ENCODE data around the gene RAPGEF4. TPM values are rescaled to one million over a fixed set of nuclear protein-coding genes. Genes with fewer than 3 reads are reported as not detected.

RAPGEF4 gene
- total and polyA plus RNA-seq, 2 of the 13 experiments (the other 11 are each of a cell fraction or from before 2014, with no cell fraction given): 0.78 to 0.91 TPM

GRCh38 chr2:173002751-173003541 lies 267.3 kb downstream of the RAPGEF4 start (continued):
- peak; percentile 74 for TF ChIP-seq CREB1 (IDR thresholded peaks at IDR 0.05)
- TF ChIP-seq CREB1 (CRISPR knock-in tag; IDR thresholded peaks at IDR 0.05): peak; percentile 3; the same call in 1 of the 2 replicates
- TF ChIP-seq ELF4 (CRISPR knock-in tag; IDR thresholded peaks at IDR 0.05; ENCODE audit: borderline replicate concordance): no peak
- TF ChIP-seq SIN3A (IDR thresholded peaks at IDR 0.05; ENCODE audit: borderline replicate concordance, low read depth, low read length): no peak
- TF ChIP-seq NR2F6 (IDR thresholded peaks at IDR 0.05): peak; percentile 63
- peak; percentile 22; the same call in 1 of the 2 replicates for TF ChIP-seq NR2F6 (CRISPR knock-in tag; IDR thresholded peaks at IDR 0.05)
- TF ChIP-seq SIX1 (CRISPR knock-in tag; IDR thresholded peaks at IDR 0.05; ENCODE audit: borderline replicate concordance): 0 out of 2 replicates have a peak, but pooled peaks have one; percentile 58
- TF ChIP-seq FOXP1 (IDR thresholded peaks at IDR 0.05): no peak
- peak; percentile 39; the same call in 1 of the 2 replicates for TF ChIP-seq FOXP1 (CRISPR knock-in tag; IDR thresholded peaks at IDR 0.05)
- TF ChIP-seq PATZ1 (CRISPR knock-in tag; IDR thresholded peaks at IDR 0.05): 0 out of 2 replicates have a peak, but pooled peaks have one; percentile 14
- peak; percentile 37; the same call in 1 of the 2 replicates for TF ChIP-seq ZNF652 (CRISPR knock-in tag; IDR thresholded peaks at IDR 0.05; ENCODE audit: borderline replicate concordance, low read depth)
- no peak for TF ChIP-seq FOXO4 (CRISPR knock-in tag; conservative IDR thresholded peaks at IDR 0.05)
- no peak for TF ChIP-seq ZBTB4 (CRISPR knock-in tag; IDR thresholded peaks at IDR 0.05; ENCODE audit: borderline replicate concordance)
- TF ChIP-seq ONECUT2 (CRISPR knock-in tag; IDR thresholded peaks at IDR 0.05): peak; percentile 25; the same call in 1 of the 2 replicates
- no peak for TF ChIP-seq SOX6 (IDR thresholded peaks at IDR 0.05)
- TF ChIP-seq SOX6 (CRISPR knock-in tag; IDR thresholded peaks at IDR 0.05): peak; percentile 76
- TF ChIP-seq ZBTB37 (CRISPR knock-in tag; IDR thresholded peaks at IDR 0.05): no peak
- no peak for TF ChIP-seq ZC3H4 (CRISPR knock-in tag; IDR thresholded peaks at IDR 0.05; ENCODE audit: borderline replicate concordance)
- no peak for TF ChIP-seq ZNF451 (CRISPR knock-in tag; IDR thresholded peaks at IDR 0.05)
- no peak for TF ChIP-seq ZNF597 (CRISPR knock-in tag; IDR thresholded peaks at IDR 0.05)
- TF ChIP-seq TCF7 (IDR thresholded peaks at IDR 0.05; ENCODE audit: low read depth): peak; percentile 51
- peak; percentile 27 for TF ChIP-seq ZNF331 (CRISPR knock-in tag; IDR thresholded peaks at IDR 0.05)

All from HepG2 (cell line).